HepG2 (cell line): ENCODE results near the gene CASZ1. TPM values are rescaled to one million over a fixed set of nuclear protein-coding genes. Genes with fewer than 3 reads are reported as not detected.
A peak's percentile ranks its signal among the peaks of the same experiment; 100 is the strongest.

Experiments
- ARID2 ChIP-seq: sonication (generic); formaldehyde crosslinking; IDR thresholded peaks from 2 replicates; pipeline ENCODE4 v1.8.1; 2022; ENCODE audit warnings: mild to moderate bottlenecking, missing genetic modification reagents, borderline replicate concordance
- ARNT2 ChIP-seq: sonication (generic); formaldehyde crosslinking; IDR thresholded peaks from 2 replicates; pipeline ENCODE4 v1.8.0; 2022; ENCODE audit warnings: mild to moderate bottlenecking, low read depth, missing genetic modification reagents, moderate library complexity
- HDAC2 ChIP-seq: sonication (generic); formaldehyde crosslinking; IDR thresholded peaks from 2 replicates; pipeline ENCODE4 v1.4.0; 2020; ENCODE audit warnings: missing genetic modification reagents
- KDM3A ChIP-seq: IDR thresholded peaks from 2 replicates; pipeline ENCODE4 v1.6.1; 2018; ENCODE audit warnings: low read depth, missing compliant biosample characterization
- KDM5A ChIP-seq: fragments of 200-600 bp; sonication (generic); IDR thresholded peaks from 2 replicates; pipeline ENCODE4 v1.7.0; 2018; ENCODE audit warnings: antibody characterized with exemption, mild to moderate bottlenecking, low read length, borderline replicate concordance
- TGIF2 ChIP-seq: IDR thresholded peaks from 2 replicates; pipeline ENCODE4 v1.6.1; 2016; ENCODE audit warnings: control low read depth, missing compliant biosample characterization
- THAP7 ChIP-seq: sonication (generic); formaldehyde crosslinking; IDR thresholded peaks from 2 replicates; pipeline ENCODE4 v1.8.1; 2023; ENCODE audit warnings: mild to moderate bottlenecking, missing genetic modification reagents
- ZNF12 ChIP-seq: sonication (generic); formaldehyde crosslinking; IDR thresholded peaks from 2 replicates; pipeline ENCODE4 v1.5.0; 2020; ENCODE audit warnings: missing genetic modification reagents
- ZNF124 ChIP-seq: sonication (generic); formaldehyde crosslinking; IDR thresholded peaks from 2 replicates; pipeline ENCODE4 v1.4.0; 2020; ENCODE audit warnings: missing genetic modification reagents
- ZNF263 ChIP-seq: sonication (generic); formaldehyde crosslinking; IDR thresholded peaks from 2 replicates; pipeline ENCODE4 v1.4.0; 2020; ENCODE audit warnings: missing genetic modification reagents
- ZNF614 ChIP-seq: IDR thresholded peaks from 2 replicates; pipeline ENCODE4 v1.6.1; 2018; ENCODE audit warnings: missing biosample characterization, missing genetic modification reagents, inconsistent platforms, borderline replicate concordance
- ZNF646 ChIP-seq: sonication (generic); formaldehyde crosslinking; IDR thresholded peaks from 2 replicates; pipeline ENCODE4 v1.9.0; 2021; ENCODE audit warnings: mild to moderate bottlenecking, missing genetic modification reagents
- polyA plus RNA-seq, 8 experiments: library from polyadenylated mRNA; depleted of rRNA in 3 of 8; stranded (reverse) in 7 of 8; unstranded in 1 of 8; fragments of >200 nt; fragmentation: Illumina TruSeq in 4 of 8; extraction: Trizol in 4 of 8; gene quantifications; 2 replicates each; pipeline versions ENCODE4 v1.2.1 to v1.2.3, GENCODE V29; 2011 to 2016; ENCODE audit warnings: low read depth in 4 of 8, missing spikeins in 1 of 8, mixed read lengths in 1 of 8; ENCODE audit not compliant: insufficient read depth in 1 of 8
- total RNA-seq, 5 experiments: library from RNA; depleted of rRNA; stranded (reverse); fragments of >200 nt; fragmentation: Illumina TruSeq; extraction: Trizol; gene quantifications; 2 replicates each; pipeline ENCODE4 v1.2.3, GENCODE V29; 2016; ENCODE audit warnings: low read depth in 1 of 5
- TF ChIP-seq, protein P1 (sequence below): sonication (generic); formaldehyde crosslinking; IDR thresholded peaks from 2 replicates; pipeline ENCODE4 v1.8.0; 2022; ENCODE audit warnings: mild to moderate bottlenecking, missing genetic modification reagents
- TF ChIP-seq, protein P2 (sequence below): IDR thresholded peaks from 2 replicates; pipeline ENCODE4 v1.6.1; 2016; ENCODE audit warnings: mild to moderate bottlenecking, missing biosample characterization, missing genetic modification reagents
- TF ChIP-seq, protein P3 (sequence below): IDR thresholded peaks from 2 replicates; pipeline ENCODE4 v1.6.1; 2016

The CASZ1 gene
- total and polyA plus RNA-seq, 2 of the 13 experiments (the other 11 are each of a cell fraction or from before 2014, with no cell fraction given), result 1.9 to 3.7 TPM

- no peak for TF ChIP-seq ZNF646
- TF ChIP-seq, protein P1, sequence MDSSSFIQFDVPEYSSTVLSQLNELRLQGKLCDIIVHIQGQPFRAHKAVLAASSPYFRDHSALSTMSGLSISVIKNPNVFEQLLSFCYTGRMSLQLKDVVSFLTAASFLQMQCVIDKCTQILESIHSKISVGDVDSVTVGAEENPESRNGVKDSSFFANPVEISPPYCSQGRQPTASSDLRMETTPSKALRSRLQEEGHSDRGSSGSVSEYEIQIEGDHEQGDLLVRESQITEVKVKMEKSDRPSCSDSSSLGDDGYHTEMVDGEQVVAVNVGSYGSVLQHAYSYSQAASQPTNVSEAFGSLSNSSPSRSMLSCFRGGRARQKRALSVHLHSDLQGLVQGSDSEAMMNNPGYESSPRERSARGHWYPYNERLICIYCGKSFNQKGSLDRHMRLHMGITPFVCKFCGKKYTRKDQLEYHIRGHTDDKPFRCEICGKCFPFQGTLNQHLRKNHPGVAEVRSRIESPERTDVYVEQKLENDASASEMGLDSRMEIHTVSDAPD (CRISPR knock-in tag), result no peak
- TF ChIP-seq TGIF2 (CRISPR knock-in tag), result no peak
- no peak for TF ChIP-seq ZNF12 (CRISPR knock-in tag)
- TF ChIP-seq ZNF124 (CRISPR knock-in tag), result peak; percentile 20; the same call in 1 of the 2 replicates
- TF ChIP-seq KDM5A, result no peak
- peak; percentile 43; the same call in 1 of the 2 replicates for TF ChIP-seq THAP7 (CRISPR knock-in tag)
- 0 out of 2 replicates have a peak, but pooled peaks have one; percentile 1 for TF ChIP-seq ARNT2
- TF ChIP-seq, protein P2, sequence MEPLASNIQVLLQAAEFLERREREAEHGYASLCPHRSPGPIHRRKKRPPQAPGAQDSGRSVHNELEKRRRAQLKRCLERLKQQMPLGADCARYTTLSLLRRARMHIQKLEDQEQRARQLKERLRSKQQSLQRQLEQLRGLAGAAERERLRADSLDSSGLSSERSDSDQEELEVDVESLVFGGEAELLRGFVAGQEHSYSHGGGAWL (CRISPR knock-in tag), result 0 out of 2 replicates have a peak, but pooled peaks have one; percentile 38
- TF ChIP-seq ZNF263 (CRISPR knock-in tag), result 0 out of 2 replicates have a peak, but pooled peaks have one; percentile 3
- 0 out of 2 replicates have a peak, but pooled peaks have one; percentile 6 for TF ChIP-seq KDM3A (CRISPR knock-in tag)
- TF ChIP-seq, protein P3, sequence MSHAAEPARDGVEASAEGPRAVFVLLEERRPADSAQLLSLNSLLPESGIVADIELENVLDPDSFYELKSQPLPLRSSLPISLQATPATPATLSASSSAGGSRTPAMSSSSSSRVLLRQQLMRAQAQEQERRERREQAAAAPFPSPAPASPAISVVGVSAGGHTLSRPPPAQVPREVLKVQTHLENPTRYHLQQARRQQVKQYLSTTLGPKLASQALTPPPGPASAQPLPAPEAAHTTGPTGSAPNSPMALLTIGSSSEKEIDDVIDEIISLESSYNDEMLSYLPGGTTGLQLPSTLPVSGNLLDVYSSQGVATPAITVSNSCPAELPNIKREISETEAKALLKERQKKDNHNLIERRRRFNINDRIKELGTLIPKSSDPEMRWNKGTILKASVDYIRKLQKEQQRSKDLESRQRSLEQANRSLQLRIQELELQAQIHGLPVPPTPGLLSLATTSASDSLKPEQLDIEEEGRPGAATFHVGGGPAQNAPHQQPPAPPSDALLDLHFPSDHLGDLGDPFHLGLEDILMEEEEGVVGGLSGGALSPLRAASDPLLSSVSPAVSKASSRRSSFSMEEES (CRISPR knock-in tag), result 0 out of 2 replicates have a peak, but pooled peaks have one; percentile 5
- TF ChIP-seq ARID2 (CRISPR knock-in tag), result 0 out of 2 replicates have a peak, but pooled peaks have one; percentile 19
- no peak for TF ChIP-seq HDAC2 (CRISPR knock-in tag)
- no peak for TF ChIP-seq ZNF614 (CRISPR knock-in tag)
Observed at GRCh38 chr1:10685196-10685807, 111.1 kb downstream of the CASZ1 start (continued).
